ENCODE data around the gene FADS2.
A peak's percentile ranks its signal among the peaks of the same experiment; 100 is the strongest.

FADS2 gene

DNA sequence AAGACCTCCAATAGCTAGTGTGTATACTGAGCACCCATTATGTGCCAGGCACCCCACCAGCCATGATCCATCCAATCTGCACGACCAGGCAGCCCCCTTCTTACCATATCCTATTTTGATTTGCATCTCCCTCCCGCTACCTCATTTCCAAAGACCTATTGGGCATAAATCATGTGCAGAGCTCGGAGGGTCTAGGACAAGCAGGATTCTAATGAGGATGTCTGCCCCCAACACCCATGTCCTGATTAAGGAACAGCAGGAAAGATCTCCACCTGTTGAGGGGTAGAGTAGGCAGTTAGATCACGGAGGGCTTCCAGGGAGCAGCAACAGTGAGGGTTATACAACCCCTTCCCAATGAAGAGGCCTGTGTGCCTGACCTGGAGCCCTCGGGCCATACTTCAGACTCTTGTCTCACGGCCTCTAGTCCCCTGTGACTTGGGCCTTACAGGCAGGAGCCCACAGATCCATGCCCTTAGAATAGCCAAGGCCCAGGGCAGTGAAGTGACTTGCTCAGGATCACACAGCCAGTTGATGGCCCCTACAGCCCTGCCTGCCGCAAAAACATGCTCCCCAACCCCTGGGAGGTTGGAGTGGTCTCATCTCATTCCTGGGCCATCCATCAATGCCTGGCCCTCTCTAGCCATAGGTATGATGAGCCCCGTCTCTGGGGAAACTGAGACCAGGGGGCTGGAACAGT lies 85.7 kb downstream of the FADS2 start:
- H3K36me3 Mint-ChIP-seq: peaks cover 0 to 6% of the 10 kb centered on the region in 2 donors
- H3K4me1 Mint-ChIP-seq: peaks cover 10 to 29% of the 10 kb centered on the region in 2 donors
- ATAC-seq (replicated peaks): no peak
- no peak for DNase-seq
- H3K27ac Mint-ChIP-seq: no peak overlapping the region
- no peaks in the 10 kb centered on the region for H3K9me3 Mint-ChIP-seq
- no peak overlapping the region for H3K4me3 Mint-ChIP-seq
- peaks cover 42 to 47% of the 10 kb centered on the region in 2 donors for H3K27me3 Mint-ChIP-seq

DNA sequence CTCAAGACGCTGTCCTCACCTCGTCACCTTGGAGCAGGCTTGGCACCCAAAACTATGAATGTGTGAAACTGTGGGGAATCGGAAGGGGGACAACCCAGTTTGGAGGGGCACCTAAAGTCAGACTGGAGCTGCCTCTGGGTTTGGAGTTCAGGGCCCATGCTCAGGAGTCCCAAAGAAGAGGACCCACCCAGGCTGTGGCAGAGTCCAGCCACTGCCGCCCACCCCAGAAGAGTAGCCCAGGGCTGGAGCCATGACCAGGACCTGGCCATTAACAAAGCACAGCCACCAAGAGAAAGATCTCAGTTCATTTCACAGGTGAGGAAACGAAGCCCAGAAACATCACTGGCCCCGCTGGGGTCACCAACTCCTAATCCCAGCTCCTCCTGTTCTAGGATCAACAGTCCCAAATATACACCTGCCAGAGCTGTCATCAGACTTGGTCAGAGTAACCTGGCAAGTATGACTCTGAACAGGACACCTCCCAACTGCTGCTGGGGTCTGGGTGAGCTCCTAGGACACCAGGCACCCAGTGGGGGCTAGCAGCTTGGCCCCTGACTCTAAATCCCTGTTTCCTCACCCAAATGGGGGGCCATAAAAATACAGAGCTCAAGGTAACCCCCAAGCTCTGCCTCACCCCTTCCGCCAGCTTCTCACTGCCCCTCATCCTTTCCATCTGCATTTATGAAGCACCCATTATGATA lies 86.5 kb downstream of the FADS2 start:
- peaks cover 10 to 29% of the 10 kb centered on the region in 2 donors for H3K4me1 Mint-ChIP-seq
- H3K9me3 Mint-ChIP-seq: no peaks in the 10 kb centered on the region
- H3K27me3 Mint-ChIP-seq: peaks cover 50 to 52% of the 10 kb centered on the region in 2 donors
- H3K27ac Mint-ChIP-seq: no peak overlapping the region
- H3K36me3 Mint-ChIP-seq: peaks cover 0 to 6% of the 10 kb centered on the region in 2 donors
- DNase-seq (no peak), ATAC-seq (replicated peaks) (no peak)
- H3K4me3 Mint-ChIP-seq: no peak overlapping the region

DNA sequence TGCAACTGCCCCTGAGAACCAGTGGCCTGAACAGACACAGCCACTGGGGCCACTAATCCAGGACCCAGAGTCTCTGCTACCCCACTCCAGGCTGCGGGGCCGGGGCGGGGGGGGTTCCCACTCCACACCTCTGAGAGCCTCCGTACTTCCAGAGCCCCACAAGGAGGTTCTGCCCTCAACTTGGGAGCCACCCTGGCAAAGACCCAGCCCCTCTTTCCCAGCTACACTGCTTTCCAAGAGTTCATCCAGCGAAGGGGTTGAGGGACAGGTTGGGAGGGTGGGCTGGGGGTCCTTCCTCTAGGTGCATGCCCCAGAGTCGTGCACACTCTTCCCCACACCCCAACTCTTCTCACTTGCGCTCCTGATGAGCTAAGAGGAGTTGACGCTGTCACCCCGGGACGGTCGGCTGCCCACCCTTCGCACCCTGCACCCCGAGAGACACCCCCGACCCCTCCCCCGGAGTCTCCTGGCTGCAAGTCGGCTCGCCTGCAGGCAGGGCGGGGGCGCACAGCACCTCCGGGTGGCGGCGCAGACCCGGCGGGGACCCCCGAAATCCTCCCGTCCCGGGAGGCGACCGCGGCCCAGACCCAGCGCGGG lies 88.7 kb downstream of the FADS2 start:
- Mint-ChIP-seq H3K27me3 (peaks cover 65 to 66% of the 10 kb centered on the region in 2 donors), H3K9me3 (no peaks in the 10 kb centered on the region), H3K36me3 (peaks cover 0 to 6% of the 10 kb centered on the region in 2 donors), H3K4me3 (peak overlapping the region; percentile 6 to 27), H3K4me1 (peaks cover 10 to 25% of the 10 kb centered on the region in 2 donors), H3K27ac (no peak overlapping the region)
- DNase-seq: no peak
- peak; percentile 19 to 42 for ATAC-seq (replicated peaks)
